DLD1 (cell line): ENCODE results near the gene SLC25A29.

ENCODE experiments used
- in situ Hi-C: cut with HindIII; loops from 2 replicates; pipeline ENCODE4 v1.10.0; 2017; ENCODE audit warnings: low sequenced_read_pairs

The SLC25A29 gene

DNA sequence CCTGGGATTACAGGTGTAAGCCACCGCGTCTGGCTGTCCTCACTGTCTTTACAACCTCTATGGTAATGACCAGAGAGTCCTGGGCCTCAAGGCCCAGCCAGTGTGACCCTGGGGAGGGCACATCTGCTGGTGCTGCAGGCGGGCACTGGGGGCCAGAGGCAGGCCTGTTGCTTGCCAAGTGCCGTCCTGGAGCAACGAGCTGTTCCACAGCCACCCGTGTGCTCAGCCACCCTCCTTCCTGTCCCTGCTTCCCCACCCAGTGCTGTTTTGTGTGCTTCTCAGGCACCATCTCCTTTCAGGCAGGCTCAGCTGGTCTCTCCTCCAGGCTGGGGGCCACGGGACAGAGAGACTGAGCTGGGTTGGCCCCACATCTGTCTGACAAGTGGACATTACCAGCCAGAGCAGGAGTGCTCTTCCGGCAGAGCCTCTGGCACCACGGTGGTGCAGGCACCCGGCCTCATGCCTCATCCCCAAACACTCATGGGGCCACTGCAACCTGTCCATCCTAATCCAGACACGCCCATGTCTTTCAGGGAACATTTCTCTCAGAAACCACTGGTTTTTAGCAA lies 25.9 kb upstream of the SLC25A29 start:
- in situ Hi-C loops, result no loop called here

DNA sequence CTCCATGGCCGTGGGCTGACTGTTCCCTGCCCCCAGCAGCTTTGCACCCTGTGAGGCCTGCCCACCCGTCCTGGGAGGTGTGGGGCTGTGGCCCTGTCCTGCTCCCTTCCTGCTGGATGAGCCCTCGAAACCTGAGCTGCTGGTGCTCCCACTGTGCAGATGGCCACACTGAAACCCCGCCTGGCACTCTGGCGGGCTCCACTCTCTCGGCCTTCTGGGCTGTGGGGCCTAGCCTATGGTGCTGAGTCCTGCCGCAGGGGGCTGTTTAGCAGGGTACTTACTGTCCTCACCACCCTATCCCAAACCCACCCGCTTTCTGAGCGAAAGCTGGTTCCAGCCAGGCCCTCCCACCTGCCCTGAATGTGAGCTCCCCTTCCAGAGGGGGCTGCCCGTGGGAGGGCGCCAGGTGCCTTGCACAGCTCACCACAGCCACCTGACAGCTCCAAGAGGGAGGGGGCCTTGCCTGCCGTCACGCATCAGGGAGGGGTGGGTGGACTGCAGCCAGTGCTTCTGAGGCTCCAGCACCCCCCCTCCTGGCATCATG lies 24.2 kb upstream of the SLC25A29 start:
- in situ Hi-C loops, result no loop called here

DNA sequence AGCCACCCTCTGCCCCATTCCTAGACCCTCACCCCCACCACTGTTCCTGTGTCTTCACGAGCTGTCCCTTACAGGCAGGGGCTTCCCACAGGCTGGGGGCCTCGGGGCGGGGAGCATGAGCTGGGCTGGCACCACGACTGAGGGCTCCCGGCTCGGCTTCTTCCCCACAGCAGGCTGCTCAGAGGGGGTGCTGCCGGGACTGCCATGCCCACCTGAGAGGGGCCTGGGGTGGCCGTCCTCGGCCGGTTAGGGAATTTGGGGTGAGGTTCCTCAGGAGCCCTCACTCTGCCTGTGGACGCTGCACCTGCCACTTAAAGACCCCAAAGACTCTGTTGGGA lies 23.7 kb upstream of the SLC25A29 start:
- in situ Hi-C loops, result no loop called here

DNA sequence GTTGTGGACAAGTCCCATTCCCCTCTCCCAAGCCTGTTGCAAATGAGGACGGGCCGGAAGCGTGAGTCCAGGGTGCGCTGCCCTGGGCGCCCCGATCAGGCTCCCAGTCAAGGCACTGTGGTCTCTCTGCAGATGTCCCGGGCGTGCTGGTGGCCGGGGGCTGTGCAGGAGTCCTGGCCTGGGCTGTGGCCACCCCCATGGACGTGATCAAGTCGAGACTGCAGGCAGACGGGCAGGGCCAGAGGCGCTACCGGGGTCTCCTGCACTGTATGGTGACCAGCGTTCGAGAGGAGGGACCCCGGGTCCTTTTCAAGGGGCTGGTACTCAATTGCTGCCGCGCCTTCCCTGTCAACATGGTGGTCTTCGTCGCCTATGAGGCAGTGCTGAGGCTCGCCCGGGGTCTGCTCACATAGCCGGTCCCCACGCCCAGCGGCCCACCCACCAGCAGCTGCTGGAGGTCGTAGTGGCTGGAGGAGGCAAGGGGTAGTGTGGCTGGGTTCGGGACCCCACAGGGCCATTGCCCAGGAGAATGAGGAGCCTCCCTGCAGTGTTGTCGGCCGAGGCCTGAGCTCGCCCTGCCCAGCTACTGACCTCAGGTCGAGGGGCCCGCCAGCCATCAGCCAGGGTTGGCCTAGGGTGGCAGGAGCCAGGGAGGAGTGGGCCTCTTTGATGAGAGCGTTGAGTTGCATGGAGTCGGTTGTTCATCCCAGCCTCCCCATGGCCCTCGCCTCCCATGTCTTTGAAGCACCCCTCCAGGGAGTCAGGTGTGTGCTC lies 23.2 kb upstream of the SLC25A29 start:
- in situ Hi-C loops, result no loop called here

DNA sequence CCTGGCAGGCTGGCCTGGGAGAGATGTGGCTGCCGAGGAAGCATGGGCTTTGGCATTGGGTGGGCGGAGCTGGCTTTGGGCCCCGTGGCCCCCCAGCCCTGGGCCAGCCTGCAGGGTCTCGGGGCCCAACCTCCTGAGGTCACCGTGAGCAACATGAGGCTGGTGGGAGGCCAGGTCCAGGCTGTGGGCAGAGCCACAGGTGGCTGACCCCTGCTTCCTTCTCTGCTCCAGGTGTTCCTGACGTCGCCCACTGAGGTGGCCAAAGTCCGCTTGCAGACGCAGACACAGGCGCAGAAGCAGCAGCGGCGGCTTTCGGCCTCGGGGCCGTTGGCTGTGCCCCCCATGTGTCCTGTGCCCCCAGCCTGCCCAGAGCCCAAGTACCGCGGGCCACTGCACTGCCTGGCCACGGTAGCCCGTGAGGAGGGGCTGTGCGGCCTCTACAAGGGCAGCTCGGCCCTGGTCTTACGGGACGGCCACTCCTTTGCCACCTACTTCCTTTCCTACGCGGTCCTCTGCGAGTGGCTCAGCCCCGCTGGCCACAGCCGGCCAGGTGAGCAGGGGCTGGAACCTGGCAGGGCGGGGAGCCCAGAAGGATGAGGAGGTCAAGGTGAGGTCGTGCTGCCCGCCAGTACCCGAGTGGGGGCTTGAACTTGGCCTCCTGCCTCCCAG lies 22.4 kb upstream of the SLC25A29 start:
- in situ Hi-C loops, result no loop called here

DNA sequence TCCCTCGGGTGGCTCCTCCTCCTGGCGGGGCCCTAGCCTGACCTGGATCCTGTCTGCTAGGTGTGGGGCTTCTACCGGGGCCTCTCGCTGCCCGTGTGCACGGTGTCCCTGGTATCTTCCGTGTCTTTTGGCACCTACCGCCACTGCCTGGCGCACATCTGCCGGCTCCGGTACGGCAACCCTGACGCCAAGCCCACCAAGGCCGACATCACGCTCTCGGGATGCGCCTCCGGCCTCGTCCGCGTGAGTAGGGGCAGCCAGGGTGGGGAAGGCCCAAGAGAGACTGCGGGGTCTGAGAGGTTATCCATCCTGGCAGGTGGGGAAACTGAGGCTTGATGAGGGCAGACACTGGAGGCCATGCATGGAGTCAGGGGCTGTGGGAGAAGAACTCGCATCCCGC lies 20.9 kb upstream of the SLC25A29 start:
- in situ Hi-C loops, result no loop called here

DNA sequence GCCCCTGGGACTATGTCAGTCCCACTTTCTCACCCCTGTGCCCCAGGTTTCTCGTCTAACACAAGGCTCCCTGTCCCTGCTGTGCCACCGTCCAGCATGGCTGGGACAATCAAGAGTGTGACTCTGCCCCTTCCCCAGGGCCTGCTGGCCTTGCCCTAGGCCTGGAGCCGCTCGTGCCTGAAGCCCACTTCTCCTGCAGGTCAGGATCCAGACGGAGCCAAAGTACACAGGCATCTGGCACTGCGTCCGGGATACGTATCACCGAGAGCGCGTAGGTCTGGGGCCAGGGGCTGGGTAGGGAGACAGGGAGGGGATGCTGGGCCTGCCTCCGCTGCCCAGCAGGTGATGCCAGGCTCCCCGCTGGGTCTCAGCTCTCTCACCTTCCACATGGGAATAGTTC lies 19.7 kb upstream of the SLC25A29 start:
- in situ Hi-C loops, result no loop called here

DNA sequence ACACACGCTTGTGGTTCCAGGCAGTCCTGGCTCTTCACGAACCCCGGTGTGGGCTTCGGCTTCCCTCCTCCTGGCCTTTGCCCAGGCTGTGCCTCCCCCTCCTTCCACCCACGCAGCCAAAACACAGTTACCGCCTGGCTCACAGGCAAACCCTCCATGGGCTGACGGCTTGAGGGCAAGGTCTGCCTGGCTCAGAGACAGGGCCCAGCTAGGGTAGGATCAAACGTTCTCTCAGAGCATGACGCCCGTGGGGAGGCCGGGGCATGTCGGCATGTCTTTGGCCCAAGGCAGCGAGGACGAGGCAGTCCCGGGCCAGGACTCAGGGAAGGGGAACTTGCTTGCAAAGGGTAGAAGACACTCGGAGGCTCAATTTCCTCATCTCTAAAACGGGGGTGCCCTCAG lies 19.0 kb upstream of the SLC25A29 start:
- in situ Hi-C loops, result no loop called here

DNA sequence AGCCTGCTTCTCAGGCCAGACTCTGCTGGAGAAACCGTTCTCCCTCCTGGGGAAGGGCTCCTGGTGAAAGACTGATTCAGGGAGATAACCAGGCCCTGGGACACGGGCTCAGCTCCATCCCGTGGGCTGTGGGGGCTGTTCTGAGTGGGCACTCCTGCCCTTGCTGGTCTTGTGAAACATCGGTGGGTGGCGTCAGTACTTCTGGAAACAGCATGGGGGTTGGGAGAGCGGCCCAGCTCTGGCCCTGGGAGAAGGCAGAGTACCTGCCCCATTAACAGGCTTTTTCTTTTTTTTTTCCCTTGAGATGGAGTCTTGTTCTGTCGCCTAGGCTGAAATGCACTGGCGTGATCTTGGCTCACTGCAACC lies 17.7 kb upstream of the SLC25A29 start:
- in situ Hi-C loops, result no loop called here

DNA sequence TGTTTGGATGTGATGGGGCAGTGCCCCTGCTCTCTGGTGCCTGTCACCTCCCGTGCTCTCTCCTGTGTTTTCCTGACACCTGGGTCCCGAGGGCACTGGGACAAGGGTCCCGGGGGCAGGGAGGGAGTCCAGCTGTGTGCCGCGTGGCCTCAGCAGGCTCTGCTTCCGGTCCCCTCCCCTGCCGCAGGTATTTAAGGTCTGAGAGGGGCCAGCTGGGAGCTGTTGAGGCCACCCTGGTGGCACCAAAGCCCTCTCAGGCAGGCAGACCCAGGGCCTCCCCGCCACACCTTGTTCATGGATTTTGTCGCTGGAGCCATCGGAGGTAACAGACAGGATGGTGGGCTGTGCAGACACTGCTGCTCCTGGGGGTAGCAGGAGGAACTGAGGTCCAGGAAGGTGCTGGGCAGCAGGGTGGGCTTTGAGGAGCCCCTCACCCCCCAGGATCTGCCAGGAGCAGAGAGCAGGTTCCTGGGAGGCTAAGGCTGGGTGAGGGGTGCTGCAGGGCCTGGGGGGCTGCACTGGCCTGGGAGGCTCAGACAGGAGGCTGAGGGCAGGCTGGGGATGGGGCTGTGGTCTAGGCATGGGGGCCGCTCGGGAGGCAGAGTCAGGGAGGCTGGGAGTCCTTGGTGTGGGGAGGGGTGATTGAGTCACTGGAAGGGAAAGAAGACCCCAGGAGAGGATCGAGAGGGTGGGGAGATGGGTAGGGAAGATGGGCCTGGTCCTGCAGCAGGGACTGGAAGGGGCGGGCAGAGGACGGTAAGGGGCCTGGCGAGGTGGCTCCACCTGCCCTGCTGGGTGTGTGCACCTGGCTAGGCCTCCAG lies 17.1 kb upstream of the SLC25A29 start, which contains the start of gene SLC25A47:
Gene SLC25A47 (plus strand): TSS at position 219 of the 821 bp plus-strand sequence. CDS start 76 bp downstream, at position 295.
- in situ Hi-C loops, result no loop called here

DNA sequence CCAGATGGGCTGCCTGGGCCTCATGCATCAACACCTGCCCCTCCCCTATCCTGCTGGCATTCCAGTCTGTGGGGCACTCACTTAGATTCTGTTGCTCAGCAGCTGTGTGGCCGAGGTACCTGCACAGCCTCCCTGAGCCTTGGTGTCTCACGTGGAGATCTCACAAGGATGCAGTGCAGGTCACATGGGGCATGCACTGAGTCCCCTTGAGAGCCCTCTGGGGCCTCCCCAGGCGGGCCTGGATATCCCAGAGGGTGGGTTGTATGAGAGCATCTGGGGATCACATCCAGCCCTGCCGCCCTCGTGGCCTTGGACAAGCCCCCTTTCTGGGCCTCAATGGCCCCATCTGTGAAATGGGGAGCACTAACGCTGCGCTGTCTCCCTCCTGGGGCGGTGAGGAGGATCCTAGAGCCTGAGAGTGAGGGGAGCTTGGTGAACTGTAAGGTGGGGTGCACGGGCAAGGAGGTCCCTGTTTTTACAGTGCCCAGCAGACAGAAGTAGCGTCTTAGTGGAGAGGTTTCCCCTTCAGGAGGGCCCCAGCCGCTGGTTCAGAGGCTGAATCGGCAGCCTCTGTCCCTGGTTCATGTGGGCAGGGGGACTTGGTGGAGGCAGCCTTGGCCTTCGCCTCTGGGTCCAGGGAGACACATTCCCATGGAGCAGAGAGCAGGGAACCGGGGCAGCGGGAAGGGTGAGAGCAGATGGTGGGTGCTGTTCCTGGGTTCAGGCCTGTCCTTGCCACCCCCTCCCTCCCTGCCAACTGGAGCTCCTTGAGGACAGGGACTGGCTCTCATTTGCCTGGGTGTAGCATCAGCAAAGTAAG lies 16.1 kb upstream of the SLC25A29 start:
- in situ Hi-C loops, result no loop called here

DNA sequence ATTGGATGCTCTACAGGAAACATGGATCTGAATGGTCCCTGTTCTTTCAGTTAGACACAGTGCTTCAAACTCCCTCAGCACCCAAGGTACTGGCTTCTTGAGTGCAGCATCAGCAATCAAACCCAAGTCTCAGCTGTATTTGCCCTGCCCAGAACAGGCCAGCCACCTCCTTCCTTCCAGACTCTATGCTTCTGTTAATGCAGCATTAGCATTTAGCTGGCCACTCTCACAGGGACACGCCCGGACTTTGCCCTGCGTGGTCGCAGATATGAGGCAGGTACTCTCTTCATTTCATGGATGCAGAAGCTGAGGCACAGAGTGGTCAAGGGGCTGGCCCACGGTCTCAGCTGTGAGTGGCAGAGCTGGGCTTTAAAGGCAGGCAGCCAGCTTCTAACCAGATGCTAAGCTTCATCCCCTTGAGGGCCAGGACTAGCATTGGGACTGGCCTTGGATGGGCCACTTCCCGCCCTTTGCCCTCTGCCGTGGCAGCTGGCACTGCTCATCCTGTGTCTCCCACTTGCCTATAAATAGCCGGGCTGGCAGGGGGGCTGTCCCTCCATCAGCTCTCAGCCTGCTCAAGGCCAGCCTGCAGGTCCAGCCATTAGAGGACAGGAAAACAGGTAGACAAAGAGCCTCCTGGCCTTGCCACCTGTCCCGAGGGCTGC lies 15.4 kb upstream of the SLC25A29 start:
- in situ Hi-C loops, result no loop called here

DNA sequence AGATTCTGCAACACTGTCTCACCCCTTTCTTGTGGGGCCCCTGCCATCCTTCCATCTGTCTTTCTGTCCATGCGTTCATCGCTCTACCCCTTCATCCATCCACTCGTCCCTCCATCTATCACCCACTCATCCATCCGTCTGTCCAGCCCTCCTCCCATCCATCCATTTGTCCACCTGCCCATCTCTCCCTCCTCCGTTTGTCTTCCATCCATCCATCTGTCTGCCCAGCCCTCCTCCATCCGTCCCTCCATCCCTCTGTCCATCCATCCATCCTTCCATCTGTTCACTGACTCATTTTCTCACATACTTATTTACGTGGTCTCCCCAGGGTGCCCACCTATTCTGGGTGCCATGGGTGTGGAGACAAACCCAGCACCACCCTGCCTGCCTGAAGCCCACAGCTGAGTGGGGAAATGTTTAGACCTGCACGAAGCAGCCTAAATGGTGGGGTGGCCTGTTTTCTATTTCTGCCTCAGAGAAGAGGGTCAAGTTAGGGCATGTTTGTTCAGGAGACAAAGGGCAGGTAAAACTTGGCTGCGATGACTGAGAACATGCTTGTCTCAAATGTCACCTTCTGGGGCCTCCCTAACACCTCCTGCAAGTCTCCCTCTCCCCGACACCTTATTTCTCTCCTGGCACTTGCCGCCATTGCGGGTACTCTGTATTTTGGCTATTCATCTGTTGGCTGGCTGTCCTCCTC lies 14.1 kb upstream of the SLC25A29 start:
- in situ Hi-C loops, result no loop called here

DNA sequence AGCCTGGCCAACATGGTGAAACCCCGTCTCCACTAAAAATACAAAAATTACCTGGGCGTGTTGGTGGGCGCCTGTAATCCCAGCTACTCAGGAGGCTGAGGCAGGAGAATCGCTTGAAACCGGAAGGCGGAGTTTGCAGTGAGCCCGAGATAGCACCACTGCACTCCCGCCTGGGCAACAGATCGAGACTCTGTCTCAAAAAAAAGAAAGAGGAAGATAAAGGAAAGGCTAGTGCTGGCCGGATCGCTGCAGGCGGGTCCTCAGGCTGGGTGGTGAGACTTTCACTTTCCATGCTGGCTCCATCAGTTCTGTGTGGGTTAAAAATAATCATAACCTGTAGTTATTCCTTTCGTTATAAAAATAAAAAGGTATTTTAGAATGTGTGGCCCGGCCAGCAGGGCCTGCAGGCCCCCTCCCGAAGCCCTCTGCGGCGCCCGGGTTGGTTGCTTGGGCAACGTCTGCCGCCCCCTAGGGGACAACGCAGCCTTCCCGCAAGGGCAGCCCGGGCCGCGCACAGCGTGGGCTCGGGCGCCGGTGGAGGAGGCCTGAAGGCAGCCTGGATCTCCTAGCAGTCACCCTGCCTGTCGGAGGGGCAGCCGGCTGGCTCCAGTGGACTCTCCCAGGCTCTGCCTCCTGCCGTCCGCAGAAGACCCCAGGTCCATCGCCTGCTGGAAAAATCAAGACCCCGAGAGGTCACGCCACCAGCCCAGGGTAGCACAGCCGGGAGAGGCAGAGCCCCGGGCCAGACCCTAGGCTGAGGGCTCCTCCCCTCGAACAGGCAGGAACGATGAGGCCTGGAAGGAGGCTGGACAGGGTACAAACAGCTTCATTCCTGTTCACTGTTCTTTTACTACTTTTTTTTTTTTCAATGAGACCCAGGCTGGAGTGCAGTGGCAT lies 11.9 kb upstream of the SLC25A29 start:
- in situ Hi-C loops, result no loop called here

DNA sequence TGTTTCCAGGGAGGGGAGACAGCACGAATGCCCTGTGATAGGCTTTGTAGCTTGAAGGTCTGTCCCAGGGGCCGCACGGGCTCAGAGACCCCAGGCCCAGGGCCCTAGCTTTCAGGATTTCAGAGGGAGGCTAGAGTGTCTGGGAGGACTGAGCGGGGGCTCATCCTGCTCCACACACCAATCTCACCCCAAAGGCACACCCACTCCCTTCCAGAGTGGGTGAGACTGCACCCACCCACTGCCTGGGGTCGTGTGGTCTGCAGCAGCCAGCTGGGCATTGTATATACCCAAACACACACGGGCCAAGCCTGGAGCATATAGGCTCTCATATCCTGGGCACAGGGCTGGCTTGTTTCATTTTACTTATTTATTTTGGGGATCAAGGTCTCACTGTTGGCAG lies 11.1 kb upstream of the SLC25A29 start:
- in situ Hi-C loops, result no loop called here

DNA sequence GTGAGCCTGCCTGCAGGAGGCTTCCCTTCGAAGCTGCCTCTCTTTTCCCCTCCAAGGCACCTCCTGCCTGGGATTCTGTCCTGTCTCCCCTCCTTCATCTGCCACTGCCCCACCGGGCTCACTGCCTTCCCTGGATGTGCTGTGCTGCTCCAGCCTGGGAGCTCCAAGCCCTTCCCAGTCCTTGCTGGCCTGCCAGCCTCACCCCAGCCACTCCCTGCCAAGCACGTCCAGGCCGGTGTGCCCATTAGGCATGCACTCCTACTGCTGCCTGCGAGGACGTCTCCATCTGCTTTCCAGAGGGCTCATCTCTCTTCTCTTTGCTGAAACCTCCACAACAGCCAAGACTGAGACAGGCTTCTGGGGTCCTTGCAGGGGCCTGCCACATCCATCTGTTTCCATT lies 8.5 kb upstream of the SLC25A29 start:
- in situ Hi-C loops, result no loop called here

DNA sequence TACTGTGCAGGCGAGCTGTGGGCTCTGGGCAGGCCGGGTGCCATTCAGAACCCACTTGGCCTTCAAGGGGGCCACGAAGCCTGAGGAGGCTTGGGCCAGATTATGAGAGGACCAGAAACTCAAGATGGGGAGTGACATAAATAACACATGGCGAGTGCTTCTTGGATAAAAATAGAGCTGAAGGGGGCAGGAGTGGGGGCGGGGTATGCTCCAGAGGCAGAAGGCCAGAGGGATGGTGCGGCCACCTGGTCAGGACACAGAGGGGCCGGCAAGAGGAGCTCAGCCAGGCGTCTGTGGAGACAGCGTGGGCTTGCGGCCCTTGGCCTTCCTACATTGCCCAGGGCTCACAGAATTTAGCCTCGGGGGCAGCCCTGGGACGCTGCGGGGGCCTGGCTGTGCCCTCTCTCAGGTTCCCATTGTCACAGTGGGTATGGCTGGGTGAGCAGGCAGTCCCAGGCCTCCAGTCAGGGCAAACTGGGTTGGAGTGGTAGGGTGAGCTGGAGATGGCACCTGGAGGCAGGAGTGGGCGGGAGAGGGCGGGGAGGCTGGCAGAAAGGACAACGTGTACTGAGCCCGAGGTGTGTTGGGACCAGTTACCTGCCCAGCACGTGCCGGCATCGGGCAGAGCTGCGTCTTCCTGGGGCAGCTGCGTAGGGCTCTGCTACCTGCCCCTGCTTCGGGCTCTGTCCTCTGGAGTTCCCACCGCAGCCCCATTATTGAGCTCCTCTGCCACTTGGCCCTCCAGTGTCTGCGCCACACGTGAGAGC lies 7.4 kb upstream of the SLC25A29 start:
- in situ Hi-C loops, result no loop called here
